Hepatocyte (in vitro differentiated cells): ENCODE measurements around the gene KY. TPM values are rescaled to one million over a fixed set of nuclear protein-coding genes. Genes with fewer than 3 reads are reported as not detected.

ENCODE experiments used
- DNase-seq: peaks from one replicate; pipeline ENCODE4 v3.0.0-alpha.2; 2016; ENCODE audit warnings: low spot score
- H2AFZ ChIP-seq: fragments of 200-600 bp; sonication (generic); 2 replicates; pipeline ENCODE4 v1.6.0; 2016; ENCODE audit warnings: antibody characterized with exemption, mild to moderate bottlenecking
- H3K27ac ChIP-seq: fragments of 200-600 bp; sonication (generic); 2 replicates; pipeline ENCODE4 v1.5.1; 2016; ENCODE audit warnings: mild to moderate bottlenecking
- H3K27me3 ChIP-seq: fragments of 200-600 bp; sonication (generic); 2 replicates; pipeline ENCODE4 v1.6.1; 2016
- H3K36me3 ChIP-seq: fragments of 200-600 bp; sonication (generic); replicated peaks from 2 replicates; pipeline ENCODE4 v1.5.1; 2016; ENCODE audit warnings: low read depth; ENCODE audit not compliant: insufficient read depth
- H3K4me1 ChIP-seq: fragments of 200-600 bp; sonication (generic); 2 replicates; pipeline ENCODE4 v1.5.1; 2016; ENCODE audit warnings: mild to moderate bottlenecking, moderate library complexity; ENCODE audit not compliant: insufficient read depth
- H3K4me2 ChIP-seq: fragments of 200-600 bp; sonication (generic); 2 replicates; pipeline ENCODE4 v1.6.0; 2016
- H3K4me3 ChIP-seq: fragments of 200-600 bp; sonication (generic); 2 replicates; pipeline ENCODE4 v1.5.1; 2016; ENCODE audit warnings: mild to moderate bottlenecking
- H3K79me2 ChIP-seq: fragments of 200-600 bp; sonication (generic); 2 replicates; pipeline ENCODE4 v1.6.0; 2017; ENCODE audit warnings: mild to moderate bottlenecking
- H3K9me2 ChIP-seq: fragments of 200-600 bp; sonication (generic); replicated peaks from 2 replicates; pipeline ENCODE4 v1.6.0; 2017; ENCODE audit warnings: mild to moderate bottlenecking; ENCODE audit not compliant: insufficient read depth
- H3K9me3 ChIP-seq: fragments of 200-600 bp; sonication (generic); 2 replicates; pipeline ENCODE4 v1.5.1; 2016; ENCODE audit warnings: low read depth, mild to moderate bottlenecking
- H4K20me1 ChIP-seq: fragments of 200-600 bp; sonication (generic); 2 replicates; pipeline ENCODE4 v1.6.0; 2016; ENCODE audit warnings: mild to moderate bottlenecking; ENCODE audit not compliant: insufficient read depth, poor library complexity, severe bottlenecking
- EZH2 ChIP-seq: fragments of 200-600 bp; sonication (generic); IDR thresholded peaks from 2 replicates; pipeline ENCODE4 v1.6.1; 2016; ENCODE audit warnings: antibody characterized with exemption, mild to moderate bottlenecking, borderline replicate concordance
- EZH2phosphoT487 ChIP-seq: fragments of 200-600 bp; sonication (generic); IDR thresholded peaks from one replicate; pipeline ENCODE4 v1.6.1; 2018; ENCODE audit warnings: antibody characterized with exemption, mild to moderate bottlenecking, low read depth, moderate library complexity; ENCODE audit not compliant: unreplicated experiment, severe bottlenecking
- WGBS: methylation state at CpG from one replicate; pipeline ENCODE4 v1.1.6; 2016; ENCODE audit warnings: low lambda C conversion rate; ENCODE audit errors: missing lambda C conversion rate; 5-methylcytosine and 5-hydroxymethylcytosine counted together
- polyA plus RNA-seq: library from polyadenylated mRNA; unstranded; fragments of >200 nt; fragmentation: Nextera tagmentation; extraction: Ambion mirVana; gene quantifications from 2 replicates; pipeline ENCODE4 v1.2.1, GENCODE V29; 2016
- total RNA-seq: library from RNA; depleted of rRNA; stranded (reverse); fragments of >200 nt; gene quantifications from 2 replicates; pipeline ENCODE4 v1.2.3, GENCODE V29; 2014
- TF ChIP-seq, protein P1 (sequence below): fragments of 200-600 bp; sonication (generic); IDR thresholded peaks from 2 replicates; pipeline ENCODE4 v1.5.1; 2016; ENCODE audit warnings: antibody characterized with exemption, mild to moderate bottlenecking; ENCODE audit not compliant: poor library complexity

KY gene
- total and polyA plus RNA-seq, 2 experiments from 2014 or later: 0.53 to 1.6 TPM

DNA sequence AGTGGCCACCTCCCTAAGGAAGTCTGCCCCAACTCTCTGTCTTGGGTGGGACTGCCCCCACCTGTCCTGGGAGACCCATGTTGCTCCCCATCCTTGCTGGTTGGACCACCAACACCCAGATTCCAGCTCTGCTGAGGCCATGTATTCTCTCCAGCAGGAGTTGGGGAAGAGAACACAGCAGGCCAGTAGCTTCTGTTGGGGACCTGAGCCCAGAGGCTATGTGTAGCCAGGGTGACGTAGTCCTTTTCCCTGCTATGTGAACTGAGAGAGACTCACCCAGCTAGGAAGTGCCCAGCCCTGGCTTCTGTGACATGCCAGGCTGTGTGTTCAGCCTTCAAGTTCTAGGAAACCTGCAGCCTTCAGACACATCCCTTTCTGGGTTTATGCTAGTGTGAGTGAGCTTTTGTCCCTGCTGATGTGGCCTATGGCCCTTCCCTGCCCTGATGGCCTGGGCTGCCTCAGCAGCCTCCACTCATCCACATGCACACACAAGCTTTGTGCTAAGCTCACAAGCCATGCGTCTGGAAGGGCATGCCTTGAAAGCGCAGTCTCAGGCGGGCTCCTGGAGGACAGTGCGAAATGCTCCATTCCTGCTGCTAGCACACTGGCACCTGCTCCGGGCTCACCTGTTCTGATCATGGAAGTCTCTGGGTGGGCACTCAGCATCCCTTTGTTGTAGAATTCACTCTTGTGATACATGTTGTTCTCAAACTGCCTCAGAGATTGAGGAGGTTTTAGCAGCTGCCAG, 42.6 kb downstream of the KY start:
- H3K79me2 ChIP-seq: no peaks in the 10 kb centered on the region
- H3K27me3 ChIP-seq: no peaks in the 10 kb centered on the region
- H3K27ac ChIP-seq: no peak overlapping the region
- H3K9me3 ChIP-seq: no peaks in the 10 kb centered on the region
- 97% methylated on average over 6 of the region's 6 CpGs for WGBS
- no peaks in the 10 kb centered on the region for H3K4me1 ChIP-seq
- no peak for DNase-seq
- no peak overlapping the region for H2AFZ ChIP-seq
- TF ChIP-seq, protein P1, sequence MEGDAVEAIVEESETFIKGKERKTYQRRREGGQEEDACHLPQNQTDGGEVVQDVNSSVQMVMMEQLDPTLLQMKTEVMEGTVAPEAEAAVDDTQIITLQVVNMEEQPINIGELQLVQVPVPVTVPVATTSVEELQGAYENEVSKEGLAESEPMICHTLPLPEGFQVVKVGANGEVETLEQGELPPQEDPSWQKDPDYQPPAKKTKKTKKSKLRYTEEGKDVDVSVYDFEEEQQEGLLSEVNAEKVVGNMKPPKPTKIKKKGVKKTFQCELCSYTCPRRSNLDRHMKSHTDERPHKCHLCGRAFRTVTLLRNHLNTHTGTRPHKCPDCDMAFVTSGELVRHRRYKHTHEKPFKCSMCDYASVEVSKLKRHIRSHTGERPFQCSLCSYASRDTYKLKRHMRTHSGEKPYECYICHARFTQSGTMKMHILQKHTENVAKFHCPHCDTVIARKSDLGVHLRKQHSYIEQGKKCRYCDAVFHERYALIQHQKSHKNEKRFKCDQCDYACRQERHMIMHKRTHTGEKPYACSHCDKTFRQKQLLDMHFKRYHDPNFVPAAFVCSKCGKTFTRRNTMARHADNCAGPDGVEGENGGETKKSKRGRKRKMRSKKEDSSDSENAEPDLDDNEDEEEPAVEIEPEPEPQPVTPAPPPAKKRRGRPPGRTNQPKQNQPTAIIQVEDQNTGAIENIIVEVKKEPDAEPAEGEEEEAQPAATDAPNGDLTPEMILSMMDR: no peak
- no peak for TF ChIP-seq EZH2
- TF ChIP-seq EZH2phosphoT487: no peak
- H4K20me1 ChIP-seq: no peaks in the 10 kb centered on the region
- no peak overlapping the region for H3K4me3 ChIP-seq
- H3K36me3 ChIP-seq: no peaks in the 10 kb centered on the region
- no peak overlapping the region for H3K4me2 ChIP-seq
- no peaks in the 10 kb centered on the region for H3K9me2 ChIP-seq

DNA sequence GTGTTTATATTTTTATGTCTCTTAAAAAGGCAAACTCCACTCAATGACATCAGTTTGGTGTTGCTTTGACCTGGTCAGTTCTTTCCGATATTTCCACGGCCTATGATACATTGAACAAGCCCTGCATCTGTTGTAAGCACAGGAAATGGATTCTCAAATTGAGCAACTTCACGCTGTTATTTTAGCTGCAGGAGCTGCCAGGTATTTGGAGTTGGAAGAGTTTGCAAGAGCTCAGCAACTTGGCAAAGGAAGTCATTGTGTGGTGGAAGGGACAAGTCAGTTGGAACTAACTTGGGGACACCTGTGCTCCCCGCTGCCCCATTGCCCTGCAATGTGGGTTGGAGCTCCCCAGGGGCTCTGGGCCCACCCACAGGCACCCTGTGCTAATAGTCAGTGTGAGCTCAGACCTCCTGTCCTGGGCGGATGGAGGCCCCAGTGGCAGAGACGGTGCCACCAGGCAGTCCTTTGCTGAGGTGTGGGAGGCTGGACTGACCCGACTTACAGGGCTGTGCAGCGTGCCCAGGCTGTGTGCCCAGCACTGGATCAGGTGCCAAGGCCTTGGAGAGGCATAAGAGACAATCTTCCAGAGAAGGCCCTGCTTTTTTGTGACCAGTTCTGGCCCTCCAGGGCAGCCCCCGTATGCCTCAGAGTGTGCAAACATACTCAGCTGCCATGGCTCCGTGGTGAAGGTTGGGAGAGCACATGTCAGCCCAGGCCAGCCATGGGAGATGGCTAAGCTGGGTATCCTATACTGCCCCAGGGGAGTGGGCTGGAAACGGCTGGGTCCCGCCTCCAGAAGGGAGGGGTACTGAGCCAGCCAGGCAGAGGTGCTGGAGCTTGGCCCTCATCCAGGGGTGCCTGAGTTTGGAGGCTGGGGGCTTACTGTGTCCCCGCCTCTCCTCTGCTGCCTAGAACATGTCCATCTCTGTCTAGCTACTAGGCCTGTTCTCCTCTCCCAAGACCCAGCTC, 43.5 kb downstream of the KY start:
- 79% methylated on average over 13 of the region's 13 CpGs for WGBS
- H2AFZ ChIP-seq: no peak overlapping the region
- no peak for TF ChIP-seq EZH2phosphoT487
- no peak for TF ChIP-seq EZH2
- TF ChIP-seq, protein P1: no peak
- H3K4me3 ChIP-seq: no peak overlapping the region
- H3K36me3 ChIP-seq: no peaks in the 10 kb centered on the region
- no peaks in the 10 kb centered on the region for H4K20me1 ChIP-seq
- H3K79me2 ChIP-seq: no peaks in the 10 kb centered on the region
- DNase-seq: no peak
- no peak overlapping the region for H3K4me2 ChIP-seq
- H3K27ac ChIP-seq: no peak overlapping the region
- peaks cover 4% of the 10 kb centered on the region for H3K4me1 ChIP-seq
- H3K27me3 ChIP-seq: no peaks in the 10 kb centered on the region
- H3K9me2 ChIP-seq: no peaks in the 10 kb centered on the region
- no peaks in the 10 kb centered on the region for H3K9me3 ChIP-seq

DNA sequence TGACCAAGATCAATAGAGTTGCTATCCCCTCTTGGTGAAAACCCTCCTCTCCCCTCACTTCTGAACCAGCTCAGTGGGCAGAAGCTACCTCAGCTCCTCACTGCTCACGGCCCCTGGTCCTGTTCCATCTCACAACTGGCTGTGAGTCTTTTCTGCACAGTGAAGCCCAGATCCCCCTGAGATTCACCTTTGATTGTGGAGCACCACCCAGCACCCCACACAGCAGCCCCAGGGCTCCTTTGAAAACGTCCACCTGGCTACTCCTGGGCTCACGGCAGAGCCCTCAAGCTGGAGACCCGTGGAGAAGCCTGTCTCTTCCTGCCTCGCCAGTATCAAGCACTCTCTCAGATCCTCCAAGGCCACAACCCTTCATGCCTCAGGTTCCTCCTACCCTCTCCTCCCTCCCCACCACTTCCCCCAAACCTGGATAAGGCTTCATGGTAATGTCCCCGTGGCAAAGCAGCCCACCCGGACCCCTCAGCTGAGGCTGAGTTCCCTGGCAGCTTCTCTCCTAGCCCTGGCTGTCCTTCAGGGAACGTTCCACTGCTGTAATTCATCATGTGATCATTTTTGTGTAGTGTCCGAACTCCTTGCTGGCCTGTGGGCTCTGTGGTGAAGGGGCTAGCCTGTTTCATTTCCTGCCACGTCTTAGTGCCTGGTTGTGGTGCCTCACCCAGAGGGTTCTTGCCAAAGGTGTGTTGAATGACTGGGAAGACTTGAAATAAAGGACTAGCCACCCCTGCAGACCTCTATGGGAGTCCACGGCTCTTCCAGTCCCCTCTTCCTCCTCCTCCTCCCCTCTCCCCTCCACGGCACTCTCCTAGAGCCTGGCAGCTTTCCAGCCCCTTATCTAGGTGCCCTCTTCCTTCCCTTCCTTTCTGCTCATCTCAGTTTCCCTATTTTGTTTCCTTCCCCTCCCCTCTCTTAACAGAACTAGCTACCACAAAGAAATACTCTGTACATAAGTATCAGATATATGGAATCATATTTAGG, 44.5 kb downstream of the KY start:
- Histone ChIP-seq H3K9me3 (no peaks in the 10 kb centered on the region), H4K20me1 (no peaks in the 10 kb centered on the region), H3K79me2 (no peaks in the 10 kb centered on the region), H3K4me2 (no peak overlapping the region), H3K4me1 (peaks cover 9% of the 10 kb centered on the region), H3K4me3 (no peak overlapping the region), H3K27ac (no peak overlapping the region), H3K27me3 (no peaks in the 10 kb centered on the region), H2AFZ (no peak overlapping the region), H3K9me2 (no peaks in the 10 kb centered on the region), H3K36me3 (no peaks in the 10 kb centered on the region)
- DNase-seq: no peak
- WGBS: 82% methylated on average over 12 of the region's 12 CpGs
- TF ChIP-seq EZH2: no peak
- TF ChIP-seq, protein P1: no peak
